ENCODE measurements around the gene NUTF2.
A peak's percentile ranks its signal among the peaks of the same experiment; 100 is the strongest.
"Not testable (repeated sequence)": the region's sequence is repeated elsewhere in the genome, so short reads cannot be mapped to it uniquely, and the experiment has no call there.

Gene NUTF2

GRCh38 chr16:67841198-67841815 is 5.4 kb upstream of the NUTF2 start:
- no peak for DNase-seq

- DNase-seq = peak; percentile 93 to 96
Measured at GRCh38 chr16:67841816-67842508, 4.8 kb upstream of the NUTF2 start, which contains the start of gene THAP11. Gene THAP11 (plus strand): TSS chr16:67842320. CDS start chr16:67842555, 235 bp downstream.

DNA sequence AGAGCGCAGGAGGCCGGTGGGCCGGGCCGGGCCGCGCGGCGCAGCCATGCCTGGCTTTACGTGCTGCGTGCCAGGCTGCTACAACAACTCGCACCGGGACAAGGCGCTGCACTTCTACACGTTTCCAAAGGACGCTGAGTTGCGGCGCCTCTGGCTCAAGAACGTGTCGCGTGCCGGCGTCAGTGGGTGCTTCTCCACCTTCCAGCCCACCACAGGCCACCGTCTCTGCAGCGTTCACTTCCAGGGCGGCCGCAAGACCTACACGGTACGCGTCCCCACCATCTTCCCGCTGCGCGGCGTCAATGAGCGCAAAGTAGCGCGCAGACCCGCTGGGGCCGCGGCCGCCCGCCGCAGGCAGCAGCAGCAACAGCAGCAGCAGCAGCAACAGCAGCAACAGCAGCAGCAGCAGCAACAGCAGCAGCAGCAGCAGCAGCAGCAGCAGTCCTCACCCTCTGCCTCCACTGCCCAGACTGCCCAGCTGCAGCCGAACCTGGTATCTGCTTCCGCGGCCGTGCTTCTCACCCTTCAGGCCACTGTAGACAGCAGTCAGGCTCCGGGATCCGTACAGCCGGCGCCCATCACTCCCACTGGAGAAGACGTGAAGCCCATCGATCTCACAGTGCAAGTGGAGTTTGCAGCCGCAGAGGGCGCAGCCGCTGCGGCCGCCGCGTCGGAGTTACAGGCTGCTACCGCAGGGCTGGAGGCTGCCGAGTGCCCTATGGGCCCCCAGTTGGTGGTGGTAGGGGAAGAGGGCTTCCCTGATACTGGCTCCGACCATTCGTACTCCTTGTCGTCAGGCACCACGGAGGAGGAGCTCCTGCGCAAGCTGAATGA is 4.0 kb upstream of the NUTF2 start:
- peak; percentile 60 to 72 for DNase-seq

- DNase-seq = no peak
Measured at GRCh38 chr16:67843343-67843765, 3.4 kb upstream of the NUTF2 start.

GRCh38 chr16:67844497-67844896 is 2.2 kb upstream of the NUTF2 start:
- DNase-seq = no peak

GRCh38 chr16:67845291-67846062 is 1.3 kb upstream of the NUTF2 start:
- DNase-seq = no peak

DNA sequence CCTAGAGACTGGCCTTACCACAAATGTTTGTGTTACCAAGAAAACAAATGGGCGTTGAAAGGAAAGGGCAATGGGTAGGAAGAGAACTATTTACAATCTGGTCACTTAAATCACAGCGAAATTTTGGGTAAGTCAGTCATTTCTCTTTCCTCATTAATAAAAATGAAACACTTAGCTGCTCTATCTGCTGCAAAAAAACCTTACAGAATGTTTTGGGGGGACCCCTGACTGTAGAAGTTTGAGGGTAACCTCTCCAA is 742 bp upstream of the NUTF2 start:
- DNase-seq = no peak

GRCh38 chr16:67847064-67847861 is 530 bp downstream of the NUTF2 start, which contains the start of gene CENPT:
Gene CENPT (minus strand): TSS chr16:67847693. CDS start chr16:67833859, 13,834 bp downstream.
- no peak for DNase-seq

GRCh38 chr16:67848118-67848517 is 1.4 kb downstream of the NUTF2 start:
- DNase-seq = no peak

- no peak for DNase-seq
Measured at GRCh38 chr16:67853670-67854069, 6.9 kb downstream of the NUTF2 start.

- no peak for DNase-seq
Measured at GRCh38 chr16:67855789-67856188, 9.1 kb downstream of the NUTF2 start.

DNA sequence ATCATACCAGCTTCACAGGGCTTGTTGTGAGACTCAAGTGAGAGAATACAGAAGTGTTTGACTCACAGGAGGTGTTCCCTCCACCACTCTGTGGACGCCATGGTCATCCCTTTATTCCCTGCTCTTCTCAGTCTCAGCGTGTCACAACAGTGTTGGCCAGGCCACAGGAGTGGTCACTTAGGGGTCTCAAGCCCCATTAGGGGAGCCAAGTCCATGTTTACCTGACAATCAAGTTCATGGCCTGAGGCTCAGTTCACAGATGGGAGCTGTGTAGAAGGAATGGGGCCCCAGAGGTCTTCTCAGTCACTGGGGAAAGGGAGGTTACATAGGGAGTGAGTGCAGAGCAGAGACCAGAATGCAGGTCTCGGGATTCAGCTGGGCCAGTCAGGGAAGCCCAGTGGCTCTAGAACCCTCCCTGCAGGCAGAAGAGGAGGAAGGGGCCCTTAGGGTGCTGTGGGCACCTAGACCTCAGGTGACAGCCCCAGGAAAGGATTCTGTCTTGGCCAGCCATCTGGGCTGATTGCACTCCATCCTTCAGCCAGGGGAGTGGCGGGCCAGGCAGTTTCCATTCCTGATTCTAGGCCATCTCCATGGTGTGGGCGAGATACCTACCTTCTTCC is 10.3 kb downstream of the NUTF2 start:
- no peak for DNase-seq

DNA sequence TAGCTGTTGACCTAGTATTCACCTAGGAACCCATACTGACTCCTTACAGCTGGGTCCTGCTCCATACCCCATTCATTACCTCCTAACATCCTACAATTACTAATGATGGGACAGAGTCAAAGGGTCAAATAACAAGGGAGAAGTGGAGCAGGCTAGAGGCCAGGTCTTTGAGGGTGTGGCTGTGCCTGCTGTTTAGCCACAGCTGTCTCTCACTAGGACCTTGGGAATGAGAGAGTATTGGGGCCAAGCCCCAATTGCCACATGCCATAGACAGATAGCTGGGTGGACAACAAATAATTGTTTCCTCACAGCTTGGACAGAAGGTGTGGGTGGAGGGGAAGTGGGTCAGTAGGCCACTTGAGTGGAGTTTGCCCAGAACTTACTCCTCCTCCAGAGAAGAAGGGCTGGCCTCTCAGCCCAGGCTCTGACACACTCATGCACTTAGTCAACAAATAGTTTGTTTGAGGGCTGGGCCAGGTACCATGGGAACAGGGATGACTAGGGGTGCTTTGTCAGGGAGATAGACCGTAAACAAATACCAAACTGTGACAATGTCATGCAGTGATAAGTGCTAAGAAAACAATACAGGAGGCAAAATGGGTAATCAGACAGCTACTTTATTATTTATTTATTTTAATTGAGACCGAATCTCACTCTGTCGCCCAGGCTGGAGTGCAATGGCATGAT is 11.0 kb downstream of the NUTF2 start:
- DNase-seq = peak; percentile 41 to 54

GRCh38 chr16:67858500-67858899 is 11.8 kb downstream of the NUTF2 start:
- no peak for DNase-seq

- no peak for DNase-seq
Measured at GRCh38 chr16:67860589-67861398, 14.1 kb downstream of the NUTF2 start.

GRCh38 chr16:67861877-67862276 is 15.1 kb downstream of the NUTF2 start:
- DNase-seq = no peak

- DNase-seq = no peak
Measured at GRCh38 chr16:67862623-67863583, 16.2 kb downstream of the NUTF2 start.

- not testable (repeated sequence) for DNase-seq
Measured at GRCh38 chr16:67864044-67864443, 17.3 kb downstream of the NUTF2 start.

DNA sequence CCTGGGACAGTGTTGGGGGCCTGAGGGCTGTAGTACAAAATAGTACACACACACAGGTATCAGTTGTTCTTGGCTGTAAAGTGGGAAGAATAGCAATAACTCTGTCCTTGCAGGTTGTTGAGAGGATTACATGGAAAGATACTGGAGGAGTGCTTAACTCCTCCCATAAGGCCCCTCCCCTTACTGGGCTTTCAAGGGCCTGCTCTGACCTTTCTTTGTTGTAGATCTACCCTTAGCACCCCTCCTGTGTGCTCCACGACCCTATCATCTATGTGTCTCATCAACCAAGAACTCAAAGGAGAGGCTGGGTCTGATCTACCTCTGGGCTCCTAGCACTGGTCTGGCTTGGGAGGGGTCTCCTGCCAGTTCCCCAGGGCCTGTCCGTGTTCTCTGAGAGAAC is 17.9 kb downstream of the NUTF2 start:
- DNase-seq = no peak

All from CD4-positive, alpha-beta T cell treated with Interleukin-4 for 1 hour (primary cell).